HG03439 (cell line): ENCODE data around the gene FMNL2.
"Not testable (repeated sequence)": the region's sequence is repeated elsewhere in the genome, so short reads cannot be mapped to it uniquely, and the experiment has no call there.

Experiments
- ATAC-seq: cut with Tn5 transposase; IDR thresholded peaks from one replicate; pipeline ENCODE4 v1.9.1; 2021; ENCODE audit warnings: mild to moderate bottlenecking, moderate library complexity; ENCODE audit not compliant: unreplicated experiment

FMNL2 gene

GRCh38 chr2:152372438-152372984 is 37.5 kb downstream of the FMNL2 start:
- no peak for ATAC-seq

GRCh38 chr2:152375174-152375573 is 40.2 kb downstream of the FMNL2 start:
- no peak for ATAC-seq

- ATAC-seq = no peak
Observed at GRCh38 chr2:152376385-152376784, 41.4 kb downstream of the FMNL2 start.

- no peak for ATAC-seq
Observed at GRCh38 chr2:152376968-152377367, 42.0 kb downstream of the FMNL2 start.

GRCh38 chr2:152379089-152379488 is 44.1 kb downstream of the FMNL2 start:
- ATAC-seq = no peak

GRCh38 chr2:152380261-152381055 is 45.5 kb downstream of the FMNL2 start:
- no peak for ATAC-seq

- no peak for ATAC-seq
Observed at GRCh38 chr2:152383702-152384101, 48.7 kb downstream of the FMNL2 start.

- no peak for ATAC-seq
Observed at GRCh38 chr2:152384992-152385391, 50.0 kb downstream of the FMNL2 start.

GRCh38 chr2:152385650-152386049 is 50.7 kb downstream of the FMNL2 start:
- ATAC-seq = no peak

- no peak for ATAC-seq
Observed at GRCh38 chr2:152386266-152386665, 51.3 kb downstream of the FMNL2 start.

GRCh38 chr2:152387041-152387440 is 52.1 kb downstream of the FMNL2 start:
- ATAC-seq = no peak

- ATAC-seq = not testable (repeated sequence)
Observed at GRCh38 chr2:152388269-152388668, 53.3 kb downstream of the FMNL2 start.

GRCh38 chr2:152389483-152389882 is 54.5 kb downstream of the FMNL2 start:
- ATAC-seq = no peak

GRCh38 chr2:152390837-152391236 is 55.9 kb downstream of the FMNL2 start:
- ATAC-seq = no peak

- no peak for ATAC-seq
Observed at GRCh38 chr2:152391318-152391717, 56.3 kb downstream of the FMNL2 start.

- no peak for ATAC-seq
Observed at GRCh38 chr2:152393377-152393776, 58.4 kb downstream of the FMNL2 start.

GRCh38 chr2:152394326-152394725 is 59.4 kb downstream of the FMNL2 start:
- ATAC-seq = no peak

- ATAC-seq = no peak
Observed at GRCh38 chr2:152395103-152395502, 60.1 kb downstream of the FMNL2 start.

GRCh38 chr2:152395572-152395971 is 60.6 kb downstream of the FMNL2 start:
- ATAC-seq = no peak

GRCh38 chr2:152396051-152396511 is 61.1 kb downstream of the FMNL2 start:
- ATAC-seq = no peak

- no peak for ATAC-seq
Observed at GRCh38 chr2:152396763-152397162, 61.8 kb downstream of the FMNL2 start.

GRCh38 chr2:152399003-152399402 is 64.0 kb downstream of the FMNL2 start:
- ATAC-seq = no peak
